Lung microvascular endothelial cell (primary cell): ENCODE data around the gene NCEH1. TPM values are rescaled to one million over a fixed set of nuclear protein-coding genes. Genes with fewer than 3 reads are reported as not detected.
"Not testable (repeated sequence)": the region's sequence is repeated elsewhere in the genome, so short reads cannot be mapped to it uniquely, and the experiment has no call there.

Experiments used
- DNase-seq, 2 donors: peaks; one replicate each; pipeline versions ENCODE4 v3.0.0 to v3.0.0-alpha.2; 2010; ENCODE audit warnings: low read depth in 2 of 2
- total RNA-seq: library from RNA; depleted of rRNA; stranded (reverse); fragments of >200 nt; gene quantifications from 2 replicates; pipeline ENCODE4 v1.2.1, GENCODE V29; 2014

Gene NCEH1
- total RNA-seq, 1 donor from 2014 or later, result 3.2 TPM

- no peak for DNase-seq
Observed at GRCh38 chr3:172676196-172676922, 34.5 kb downstream of the NCEH1 start.

GRCh38 chr3:172675441-172676193, 35.2 kb downstream of the NCEH1 start:
- peak; percentile 68 to 71 for DNase-seq

GRCh38 chr3:172673210-172673679, 37.6 kb downstream of the NCEH1 start:
- DNase-seq, result peak; percentile 82 to 84

GRCh38 chr3:172669021-172669420, 41.8 kb downstream of the NCEH1 start:
- DNase-seq, result no peak

- DNase-seq, result peak; percentile 86 to 89
Observed at GRCh38 chr3:172666873-172667694, 43.8 kb downstream of the NCEH1 start.

- peak; percentile 37 to 41 for DNase-seq
Observed at GRCh38 chr3:172666181-172666872, 44.5 kb downstream of the NCEH1 start.

- not testable (repeated sequence) for DNase-seq
Observed at GRCh38 chr3:172665510-172665909, 45.4 kb downstream of the NCEH1 start.

GRCh38 chr3:172660421-172660820, 50.4 kb downstream of the NCEH1 start:
- not testable (repeated sequence) for DNase-seq

GRCh38 chr3:172659246-172660002, 51.4 kb downstream of the NCEH1 start:
- DNase-seq, result no peak

GRCh38 chr3:172658344-172659245, 52.3 kb downstream of the NCEH1 start:
- DNase-seq, result peak; percentile 89 to 96

- DNase-seq, result no peak
Observed at GRCh38 chr3:172656602-172657001, 54.3 kb downstream of the NCEH1 start.

GRCh38 chr3:172655388-172655787, 55.5 kb downstream of the NCEH1 start:
- no peak for DNase-seq

- DNase-seq, result no peak
Observed at GRCh38 chr3:172654470-172654869, 56.4 kb downstream of the NCEH1 start.

- DNase-seq, result no peak
Observed at GRCh38 chr3:172653004-172653572, 57.8 kb downstream of the NCEH1 start.

- no peak for DNase-seq
Observed at GRCh38 chr3:172651936-172652625, 58.8 kb downstream of the NCEH1 start.

- DNase-seq, result no peak
Observed at GRCh38 chr3:172649987-172650386, 60.9 kb downstream of the NCEH1 start.

GRCh38 chr3:172648747-172649146, 62.1 kb downstream of the NCEH1 start:
- DNase-seq, result no peak

GRCh38 chr3:172647823-172648222, 63.0 kb downstream of the NCEH1 start:
- DNase-seq, result no peak
